Inflammatory macrophage (primary cell): ENCODE data around the gene CHP1.
"Not testable (repeated sequence)": the region's sequence is repeated elsewhere in the genome, so short reads cannot be mapped to it uniquely, and the experiment has no call there.

Source experiments
- DNase-seq, 2 donors: peaks; one replicate each; pipeline ENCODE4 v3.0.0-alpha.2; 2020 to 2022

CHP1 gene

GRCh38 chr15:41256577-41257038, 25.5 kb downstream of the CHP1 start:
- DNase-seq, result peak; percentile 56 to 76

DNA sequence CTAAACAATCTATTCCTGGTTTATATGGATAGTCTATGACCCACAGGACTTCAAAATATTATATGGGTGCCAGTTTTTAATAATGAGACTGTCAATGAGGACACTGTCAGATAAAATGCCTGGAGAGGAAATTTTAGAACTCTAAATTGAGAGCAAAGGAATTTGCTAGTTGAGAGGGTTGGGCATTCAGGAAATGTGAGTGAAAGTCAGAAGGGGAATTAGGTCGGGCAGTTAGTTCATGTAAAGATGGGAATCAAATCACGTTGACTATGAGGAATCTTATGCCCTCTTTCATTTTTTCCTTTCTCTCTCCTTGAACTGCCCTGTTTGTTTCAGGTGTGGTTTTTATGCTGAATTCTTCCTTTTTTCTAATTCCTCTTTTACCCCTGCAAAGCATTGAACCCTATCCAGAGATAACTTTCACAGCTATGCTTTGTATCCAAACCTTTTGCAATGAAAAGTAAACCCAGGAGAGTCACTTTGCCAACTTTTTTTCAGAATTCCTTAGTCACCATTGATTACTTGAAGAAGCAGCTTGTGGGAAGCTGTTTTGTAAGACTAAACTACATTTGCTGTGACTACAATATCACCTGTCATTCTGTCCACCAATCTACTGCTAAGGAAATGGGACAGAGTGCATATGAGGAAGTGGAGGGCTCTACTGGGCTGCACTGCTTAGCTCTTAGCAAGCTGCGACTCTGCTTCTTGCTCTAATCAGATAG, 27.8 kb downstream of the CHP1 start:
- peak; percentile 73 to 81 for DNase-seq

GRCh38 chr15:41259546-41260189, 28.6 kb downstream of the CHP1 start:
- DNase-seq, result no peak

DNA sequence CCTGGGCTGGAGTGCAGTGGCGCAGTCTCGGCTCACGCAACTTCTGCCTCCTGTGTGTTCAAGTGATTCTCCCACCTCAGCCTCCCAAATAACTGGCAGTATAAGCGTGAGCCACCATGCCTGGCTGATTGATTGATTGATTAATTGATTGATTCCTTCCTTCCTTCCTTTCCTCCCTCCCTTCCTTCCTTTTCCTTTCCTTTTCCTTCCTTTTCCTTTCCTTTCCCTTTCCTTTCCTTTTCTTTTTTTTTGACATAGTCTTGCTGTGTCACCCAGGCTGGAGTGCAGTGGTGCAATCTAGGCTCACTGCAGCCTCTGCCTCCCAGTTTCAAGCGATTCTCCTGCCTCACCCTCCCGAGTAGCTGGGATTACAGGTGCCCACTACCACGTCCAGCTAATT, 29.9 kb downstream of the CHP1 start:
- DNase-seq, result not testable (repeated sequence)

GRCh38 chr15:41262571-41262970, 31.5 kb downstream of the CHP1 start:
- no peak for DNase-seq

DNA sequence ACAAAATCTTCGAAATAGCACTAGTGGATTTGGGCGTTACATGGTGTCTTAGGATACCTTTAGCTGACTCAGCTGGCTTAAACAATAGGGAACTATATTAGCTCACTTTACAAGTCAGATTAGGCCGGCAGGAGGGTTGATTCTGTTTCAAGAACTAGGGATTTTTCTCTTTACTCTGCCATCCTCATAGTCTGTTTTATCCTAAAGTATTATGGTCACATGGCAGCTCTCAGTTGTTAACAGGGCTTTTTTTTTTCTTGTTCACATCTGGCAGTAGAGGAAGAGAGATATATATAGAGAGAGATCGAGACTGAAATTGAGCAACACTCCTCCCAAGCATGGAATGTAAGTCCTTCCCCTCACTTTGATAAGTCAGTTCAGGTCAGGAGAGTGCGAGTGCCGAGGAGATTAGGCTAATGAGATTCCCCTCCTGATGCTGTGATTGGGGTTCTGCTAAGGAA, 32.9 kb downstream of the CHP1 start:
- DNase-seq, result peak; percentile 21 to 47

GRCh38 chr15:41269887-41270286, 38.8 kb downstream of the CHP1 start:
- DNase-seq, result no peak

- no peak for DNase-seq
These were observed 45.8 kb downstream of the CHP1 start for GRCh38 chr15:41276831-41277230.

GRCh38 chr15:41278319-41278718, 47.3 kb downstream of the CHP1 start:
- peak in 1 of 2 donors; percentile 20 for DNase-seq

DNA sequence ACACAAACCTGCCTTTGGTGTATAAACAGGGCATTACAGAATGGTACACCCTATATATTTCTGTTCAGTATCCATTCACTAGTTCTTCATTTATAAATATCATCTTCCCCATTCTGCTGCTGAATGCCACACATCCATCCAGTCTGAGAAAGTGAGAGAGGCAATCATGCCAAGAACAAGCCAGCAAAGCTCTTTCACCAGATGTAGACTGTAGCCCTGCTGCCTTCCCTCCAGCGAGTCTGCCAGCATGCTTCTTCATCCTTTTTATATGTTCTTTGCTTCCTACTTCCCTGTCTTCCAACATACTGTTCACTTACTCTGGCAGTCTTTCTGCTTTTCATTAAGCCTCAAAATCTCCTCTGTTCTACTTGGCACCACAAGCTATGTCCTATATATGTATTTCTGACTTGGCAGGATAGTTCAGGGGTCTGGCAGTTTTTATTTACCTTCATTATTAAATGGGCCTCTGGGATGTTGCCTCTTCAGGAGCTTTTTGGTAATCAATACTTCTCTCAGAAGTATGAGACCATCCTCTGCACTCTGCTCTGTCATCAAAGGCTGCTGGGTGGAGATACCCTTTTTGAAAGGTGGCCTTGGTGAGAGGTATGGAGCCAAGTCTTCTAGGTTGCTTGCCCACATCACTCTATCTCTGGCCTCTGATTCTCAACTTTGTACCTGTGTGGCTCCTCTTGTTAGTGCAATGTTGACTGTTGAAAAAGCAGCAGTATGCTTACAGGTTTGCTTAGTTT, 48.6 kb downstream of the CHP1 start:
- no peak for DNase-seq

DNA sequence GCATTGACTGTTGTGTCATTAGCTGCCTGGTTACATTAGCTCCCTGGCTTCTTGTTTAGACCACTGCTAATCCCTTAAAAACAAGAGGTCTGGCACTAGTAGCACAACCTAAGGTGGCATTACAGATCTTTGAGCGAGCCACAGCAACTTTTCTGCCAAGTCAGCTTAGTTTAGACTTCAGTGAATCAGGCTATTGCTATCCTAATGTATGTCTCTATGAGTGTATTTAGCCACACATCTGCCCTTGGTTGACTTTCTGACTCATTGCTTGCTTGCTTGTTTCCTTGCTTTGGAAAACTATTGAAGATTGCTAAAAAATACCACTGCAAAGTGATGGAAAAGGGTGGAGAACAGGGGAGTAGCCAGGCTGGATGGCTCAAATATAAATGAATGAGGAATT, 50.2 kb downstream of the CHP1 start:
- no peak for DNase-seq

DNA sequence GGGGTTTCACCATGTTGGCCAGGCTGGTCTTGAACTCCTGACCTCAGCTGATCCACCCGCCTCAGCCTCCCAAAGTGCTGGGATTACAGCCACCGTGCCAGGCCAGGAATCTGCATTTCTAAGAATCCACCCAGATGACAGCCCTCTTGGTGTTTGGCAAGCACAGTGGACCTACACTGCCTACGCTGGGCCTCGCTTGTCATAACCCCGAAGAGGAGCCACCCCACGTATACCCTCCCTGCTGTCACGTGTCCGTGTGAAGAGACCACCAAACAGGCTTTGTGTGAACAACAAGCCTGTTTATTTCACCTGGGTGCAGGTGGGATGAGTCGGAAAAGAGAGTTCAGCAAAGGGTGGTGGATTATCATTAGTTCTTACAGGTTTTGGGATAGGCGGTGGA, 51.4 kb downstream of the CHP1 start:
- not testable (repeated sequence) for DNase-seq

- DNase-seq, result not testable (repeated sequence)
These were observed 52.0 kb downstream of the CHP1 start for GRCh38 chr15:41282980-41283652.

DNA sequence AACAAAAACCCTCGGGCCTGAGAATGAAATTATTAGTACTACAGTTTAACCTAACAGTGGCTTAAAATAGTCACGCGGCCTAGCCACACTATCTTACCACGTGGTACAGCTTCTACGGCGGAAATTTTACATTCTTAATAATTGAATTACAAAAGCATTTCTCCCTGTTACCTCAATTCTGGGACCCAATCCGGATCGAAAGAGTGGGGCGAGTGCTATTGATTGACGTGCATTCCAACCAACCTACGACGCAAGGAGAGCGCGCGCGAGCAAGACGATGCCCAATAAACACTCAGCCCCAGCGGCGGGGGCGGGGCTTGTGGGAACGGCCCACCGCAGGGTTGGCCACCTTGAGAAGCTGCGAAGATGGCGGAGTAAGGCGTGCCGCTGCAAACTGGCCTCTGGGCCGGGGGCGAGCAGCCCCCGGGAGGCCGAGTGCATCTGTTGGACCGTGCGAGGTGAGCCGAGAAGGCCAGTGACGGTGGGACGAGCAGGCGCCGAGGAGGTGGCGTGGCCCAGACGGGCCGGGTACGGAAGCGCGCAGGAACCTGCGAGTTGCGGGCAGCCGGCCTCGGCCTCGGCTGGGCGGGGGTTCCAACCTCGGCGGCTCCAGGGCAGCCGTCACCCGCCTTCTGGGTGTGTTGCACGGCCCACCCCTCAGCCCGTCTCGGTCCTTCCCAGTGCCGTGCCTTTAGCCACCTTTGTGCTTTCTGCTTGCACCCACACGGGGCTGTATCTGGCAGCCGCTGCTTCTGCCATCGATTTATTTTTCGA, 52.8 kb downstream of the CHP1 start:
- peak; percentile 100 for DNase-seq

GRCh38 chr15:41284427-41285177, 53.5 kb downstream of the CHP1 start:
- DNase-seq, result no peak

DNA sequence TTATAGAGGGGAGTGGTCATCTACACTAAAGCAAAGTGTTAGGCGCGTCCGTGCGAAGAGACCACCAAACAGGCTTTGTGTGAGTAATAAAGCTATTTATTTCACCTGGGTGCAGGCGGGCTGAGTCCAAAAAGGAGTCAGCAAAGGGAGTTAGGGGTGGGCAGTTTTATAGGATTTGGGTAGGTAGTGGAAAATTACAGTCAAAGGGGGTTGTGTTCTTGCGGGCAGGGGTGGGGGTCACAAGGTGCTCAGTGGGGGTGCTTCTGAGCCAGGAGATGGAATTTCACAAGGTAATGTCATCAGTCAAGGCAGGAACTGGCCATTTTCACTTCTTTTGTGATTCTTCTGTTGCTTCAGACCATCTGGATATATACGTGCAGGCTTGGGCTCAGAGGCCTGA, 54.2 kb downstream of the CHP1 start:
- DNase-seq, result no peak

DNA sequence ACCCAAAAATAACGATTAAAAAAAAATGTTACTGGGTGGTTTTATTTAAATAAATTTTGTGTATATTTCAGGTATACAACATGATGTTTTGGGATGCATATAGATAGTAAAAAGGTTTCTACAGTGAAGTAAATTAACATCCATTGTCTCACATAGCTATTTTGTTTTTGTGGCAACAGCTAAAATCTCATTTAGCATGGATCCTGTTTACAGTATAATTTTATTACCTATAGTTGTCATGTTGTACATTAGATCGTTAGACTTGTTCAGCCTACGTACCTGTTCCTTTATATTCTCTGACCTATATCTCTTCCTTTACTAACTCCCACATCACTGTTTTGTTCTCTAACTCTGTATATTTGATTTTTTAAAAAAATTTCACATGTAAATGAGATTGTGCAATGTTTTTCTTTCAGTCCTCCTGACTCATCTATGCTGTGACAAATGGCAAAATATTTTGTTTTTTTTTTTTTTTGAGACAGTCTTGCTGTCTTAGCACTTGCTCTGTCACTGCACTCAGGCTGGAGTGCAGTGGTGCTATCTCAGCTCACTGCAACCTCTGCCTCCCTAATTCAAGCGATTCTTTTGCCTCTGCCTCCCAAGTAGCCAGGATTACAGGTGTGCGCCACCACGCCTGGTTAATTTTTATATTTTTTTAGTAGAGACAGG, 55.7 kb downstream of the CHP1 start:
- DNase-seq, result peak; percentile 25 to 71

DNA sequence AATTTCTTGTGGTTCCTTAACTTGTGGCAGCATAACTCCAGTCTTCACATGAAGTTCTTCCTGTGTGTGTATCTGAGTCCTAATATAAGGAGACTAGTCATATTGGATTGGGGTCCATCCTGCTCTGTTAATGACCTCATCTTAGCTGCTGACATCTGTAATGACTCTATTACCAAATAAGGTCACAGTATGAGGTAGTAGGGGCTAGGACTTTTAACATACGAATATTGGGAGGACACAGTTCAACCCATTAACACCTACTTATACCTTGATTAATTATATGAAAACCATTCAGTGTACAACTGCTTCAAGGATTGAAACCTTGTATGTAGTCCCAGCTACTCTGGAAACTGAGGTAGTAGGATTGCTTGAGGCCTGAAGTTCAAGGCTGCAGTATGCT, 57.4 kb downstream of the CHP1 start:
- DNase-seq, result peak in 1 of 2 donors; percentile 4

- DNase-seq, result no peak
These were observed 58.9 kb downstream of the CHP1 start for GRCh38 chr15:41289953-41290352.

- DNase-seq, result peak; percentile 80 to 89
These were observed 60.1 kb downstream of the CHP1 start for GRCh38 chr15:41291065-41291631.
